Neutrophil (primary cell): ENCODE data around the gene KCNAB2.

Source experiments
- H3K27ac ChIP-seq: fragments of 200-600 bp; sonication (generic); 2 replicates; pipeline ENCODE4 v1.5.1; 2016; ENCODE audit warnings: mild to moderate bottlenecking, moderate library complexity
- H3K27me3 ChIP-seq: fragments of 200-600 bp; sonication (generic); 2 replicates; pipeline ENCODE4 v1.6.0; 2016; ENCODE audit warnings: mild to moderate bottlenecking
- H3K36me3 ChIP-seq: fragments of 200-600 bp; sonication (generic); 2 replicates; pipeline ENCODE4 v1.5.1; 2017
- H3K4me1 ChIP-seq, 2 experiments: fragments of 200-600 bp in 1 of 2; sonication (generic) in 1 of 2; 1 replicate in 1 of 2; 2 replicates in 1 of 2; pipeline versions ENCODE4 v1.5.1 to v1.6.1; 2013 to 2016; ENCODE audit warnings: low read depth in 1 of 2, low read length in 1 of 2, mild to moderate bottlenecking in 1 of 2, moderate library complexity in 1 of 2; ENCODE audit not compliant: control insufficient read depth in 1 of 2, insufficient read depth in 1 of 2
- H3K4me3 ChIP-seq, 2 experiments: fragments of 200-600 bp in 1 of 2; sonication (generic) in 1 of 2; 1 replicate in 1 of 2; 2 replicates in 1 of 2; pipeline ENCODE4 v1.5.1; 2013 to 2016; ENCODE audit warnings: low read depth in 1 of 2, low read length in 1 of 2, mild to moderate bottlenecking in 1 of 2, moderate library complexity in 1 of 2
- H3K9me3 ChIP-seq: fragments of 200-600 bp; sonication (generic); 2 replicates; pipeline ENCODE4 v1.5.1; 2016
- TF ChIP-seq, protein P1 (sequence below): fragments of 200-600 bp; sonication (generic); IDR thresholded peaks from 2 replicates; pipeline ENCODE4 v1.5.1; 2016; ENCODE audit warnings: antibody characterized with exemption

KCNAB2 gene

DNA sequence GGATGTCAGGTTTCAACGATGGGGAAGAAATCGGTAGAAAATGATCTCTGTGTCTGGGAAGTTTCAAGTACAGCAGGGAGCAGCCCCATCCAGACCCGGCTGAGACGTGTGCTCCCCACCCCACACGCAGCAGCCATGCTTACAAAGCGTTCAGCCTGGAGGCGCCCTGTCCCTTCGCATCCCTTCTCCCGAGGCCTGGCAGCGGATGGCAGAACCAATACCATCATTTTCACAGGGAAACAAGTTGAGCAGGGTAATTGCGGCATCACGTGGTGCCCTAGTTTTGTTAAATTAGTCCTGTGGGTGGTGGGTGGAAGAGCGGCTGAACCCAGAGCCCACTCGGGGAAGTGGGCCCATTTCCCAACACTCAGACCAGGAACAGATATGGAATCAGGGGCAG is 23.9 kb downstream of the KCNAB2 start:
- Histone ChIP-seq H3K9me3 (no peaks in the 10 kb centered on the region), H3K4me1 (no peaks in the 10 kb centered on the region), H3K27me3 (no peaks in the 10 kb centered on the region), H3K4me3 (no peak overlapping the region), H3K36me3 (peaks cover 93% of the 10 kb centered on the region), H3K27ac (no peak overlapping the region)
- TF ChIP-seq, protein P1, sequence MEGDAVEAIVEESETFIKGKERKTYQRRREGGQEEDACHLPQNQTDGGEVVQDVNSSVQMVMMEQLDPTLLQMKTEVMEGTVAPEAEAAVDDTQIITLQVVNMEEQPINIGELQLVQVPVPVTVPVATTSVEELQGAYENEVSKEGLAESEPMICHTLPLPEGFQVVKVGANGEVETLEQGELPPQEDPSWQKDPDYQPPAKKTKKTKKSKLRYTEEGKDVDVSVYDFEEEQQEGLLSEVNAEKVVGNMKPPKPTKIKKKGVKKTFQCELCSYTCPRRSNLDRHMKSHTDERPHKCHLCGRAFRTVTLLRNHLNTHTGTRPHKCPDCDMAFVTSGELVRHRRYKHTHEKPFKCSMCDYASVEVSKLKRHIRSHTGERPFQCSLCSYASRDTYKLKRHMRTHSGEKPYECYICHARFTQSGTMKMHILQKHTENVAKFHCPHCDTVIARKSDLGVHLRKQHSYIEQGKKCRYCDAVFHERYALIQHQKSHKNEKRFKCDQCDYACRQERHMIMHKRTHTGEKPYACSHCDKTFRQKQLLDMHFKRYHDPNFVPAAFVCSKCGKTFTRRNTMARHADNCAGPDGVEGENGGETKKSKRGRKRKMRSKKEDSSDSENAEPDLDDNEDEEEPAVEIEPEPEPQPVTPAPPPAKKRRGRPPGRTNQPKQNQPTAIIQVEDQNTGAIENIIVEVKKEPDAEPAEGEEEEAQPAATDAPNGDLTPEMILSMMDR, result no peak

DNA sequence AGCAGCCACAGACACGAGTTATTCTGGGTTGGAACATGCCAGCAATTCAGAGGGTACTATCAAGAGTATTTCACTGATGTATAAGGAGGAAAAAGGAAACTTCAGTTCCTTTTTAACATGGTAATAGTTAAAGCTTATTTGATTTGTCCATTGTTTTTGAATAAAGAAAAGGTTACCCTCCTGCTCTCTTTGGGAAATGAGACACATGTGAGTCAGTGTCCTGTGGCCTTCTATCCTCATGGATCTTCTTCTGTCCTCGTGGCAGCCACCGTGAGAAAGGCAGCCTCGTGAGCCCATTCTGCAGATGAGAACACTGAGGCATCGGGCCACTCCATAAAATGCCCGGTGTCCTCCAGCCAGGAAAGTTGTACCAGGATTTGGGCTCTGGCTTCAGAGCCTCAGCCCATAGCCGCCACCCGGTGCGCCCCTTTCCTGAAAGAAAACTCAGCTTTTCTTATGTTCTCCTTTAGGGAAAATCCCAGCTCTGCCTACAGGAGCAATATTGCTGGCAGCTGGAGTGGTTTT is 24.8 kb downstream of the KCNAB2 start:
- peaks cover 92% of the 10 kb centered on the region for H3K36me3 ChIP-seq
- no peaks in the 10 kb centered on the region for H3K27me3 ChIP-seq
- TF ChIP-seq, protein P1, result no peak

DNA sequence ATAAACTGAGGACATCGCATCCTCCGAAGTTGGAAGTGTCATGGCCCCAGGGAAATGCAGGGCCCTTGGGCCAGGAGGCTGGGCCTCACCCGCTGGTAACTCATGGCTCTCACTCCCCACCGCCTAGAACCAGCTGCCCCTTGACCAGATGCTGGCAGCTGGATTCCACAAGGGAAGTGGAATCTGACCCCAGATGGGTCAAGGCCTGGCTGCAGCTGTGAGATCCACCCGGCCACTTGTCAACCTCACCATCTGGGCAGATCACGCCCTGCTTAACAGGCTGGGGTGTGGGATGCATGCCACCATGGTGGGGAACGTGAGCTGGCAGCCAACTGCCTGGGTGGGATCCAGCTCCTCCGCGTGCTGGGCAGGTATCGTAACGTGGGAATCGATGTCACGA is 25.5 kb downstream of the KCNAB2 start:
- no peaks in the 10 kb centered on the region for H3K9me3 ChIP-seq
- peaks cover 92% of the 10 kb centered on the region for H3K36me3 ChIP-seq
- TF ChIP-seq, protein P1, result no peak
- no peaks in the 10 kb centered on the region for H3K27me3 ChIP-seq
- H3K27ac ChIP-seq, result no peak overlapping the region
- H3K4me1 ChIP-seq, result no peaks in the 10 kb centered on the region
- H3K4me3 ChIP-seq, result no peak overlapping the region

More for the DNA sequence above, 24.8 kb downstream of the KCNAB2 start:
- H3K4me1 ChIP-seq, result no peaks in the 10 kb centered on the region
- no peak overlapping the region for H3K4me3 ChIP-seq
- no peaks in the 10 kb centered on the region for H3K9me3 ChIP-seq
- H3K27ac ChIP-seq, result no peak overlapping the region

DNA sequence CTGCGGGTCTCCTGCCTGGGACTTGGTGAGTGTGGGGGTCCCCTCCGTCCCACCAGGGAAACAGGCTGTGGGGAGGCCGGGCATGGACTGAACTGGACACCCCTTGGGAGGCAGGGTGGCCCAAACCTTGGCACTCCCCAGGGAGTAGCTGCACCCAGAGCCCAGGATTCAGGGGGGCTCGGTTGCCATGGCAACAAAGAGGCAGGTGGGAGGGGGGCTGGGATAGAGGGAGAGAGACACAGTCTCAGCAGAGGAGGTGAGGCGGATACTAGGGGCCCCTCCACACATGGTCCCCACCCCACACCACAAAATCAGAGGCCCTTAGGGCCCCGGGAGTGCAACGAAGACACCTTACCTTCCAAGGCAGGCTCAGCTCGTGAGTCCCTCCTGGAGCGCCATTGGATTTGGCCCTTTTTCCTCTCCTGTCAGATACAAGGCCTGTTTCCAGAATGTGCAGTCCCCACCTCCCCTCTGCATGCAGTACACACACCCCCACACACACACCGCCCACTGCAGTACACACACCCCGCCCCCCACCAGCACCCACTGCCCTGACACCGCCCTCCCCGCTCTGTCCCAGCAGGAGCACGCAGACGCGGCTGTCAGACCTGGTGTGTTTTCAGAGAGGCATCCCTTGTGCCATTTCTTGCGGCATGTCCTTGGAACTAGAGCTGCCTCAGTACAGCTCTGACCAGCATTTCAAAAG is 27.2 kb downstream of the KCNAB2 start:
- no peaks in the 10 kb centered on the region for H3K4me1 ChIP-seq
- TF ChIP-seq, protein P1, result no peak
- H3K4me3 ChIP-seq, result no peak overlapping the region
- H3K27me3 ChIP-seq, result no peaks in the 10 kb centered on the region
- no peak overlapping the region for H3K27ac ChIP-seq
- H3K36me3 ChIP-seq, result peaks cover 93% of the 10 kb centered on the region
- H3K9me3 ChIP-seq, result no peaks in the 10 kb centered on the region

DNA sequence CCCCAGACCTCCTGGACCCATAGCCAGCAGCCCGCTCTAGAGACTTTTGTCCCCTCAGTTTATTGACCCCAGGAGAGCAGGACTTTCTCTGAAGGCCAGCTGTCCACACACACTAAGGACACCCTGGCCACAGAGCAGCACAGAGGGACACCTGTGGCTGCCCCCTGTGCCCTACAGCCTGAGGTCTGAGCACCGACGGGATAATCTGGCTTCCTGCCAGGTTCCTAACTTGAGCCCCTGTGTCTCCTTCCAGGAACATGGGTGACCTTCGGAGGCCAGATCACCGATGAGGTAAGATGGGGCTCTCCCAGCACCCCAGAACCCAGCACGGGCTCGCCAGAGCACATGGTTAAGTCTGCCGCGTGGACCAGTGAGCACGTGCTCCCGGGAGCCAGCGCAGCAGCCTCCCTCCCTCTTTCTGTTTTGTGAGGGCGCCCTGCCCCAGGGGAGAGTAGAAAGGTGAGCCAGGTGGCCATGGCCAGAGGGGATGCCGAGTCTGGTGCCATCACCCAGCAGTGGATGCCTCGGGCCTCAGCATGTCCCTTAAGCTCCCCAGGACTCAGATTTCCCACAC is 27.9 kb downstream of the KCNAB2 start:
- Histone ChIP-seq H3K9me3 (no peaks in the 10 kb centered on the region), H3K4me1 (no peaks in the 10 kb centered on the region), H3K4me3 (no peak overlapping the region), H3K27me3 (no peaks in the 10 kb centered on the region), H3K27ac (no peak overlapping the region), H3K36me3 (peaks cover 93% of the 10 kb centered on the region)
- TF ChIP-seq, protein P1, result no peak
